ENCODE data around the gene PTPN13. TPM values are rescaled to one million over a fixed set of nuclear protein-coding genes. Genes with fewer than 3 reads are reported as not detected.

The PTPN13 gene
- total RNA-seq, 1 experiment from 2014 or later: 12.5 TPM

DNA sequence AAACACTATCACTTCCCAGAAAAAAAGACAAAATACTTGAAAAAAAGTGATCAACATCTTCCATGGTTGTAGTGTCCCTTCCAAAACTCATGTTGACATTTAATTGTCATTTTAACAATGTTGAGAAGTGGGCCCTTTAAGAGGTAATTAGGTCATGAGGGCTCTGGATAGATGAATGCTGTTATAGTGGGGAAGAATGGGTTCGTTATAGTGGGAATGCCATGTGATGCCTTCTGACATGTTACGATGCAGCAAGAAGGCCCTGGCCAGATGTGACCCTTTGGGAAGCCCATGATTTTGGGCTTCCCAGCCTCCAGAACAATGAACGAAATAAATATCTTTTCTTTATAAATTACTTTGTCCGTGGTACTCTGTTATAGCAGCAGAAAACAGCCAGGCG, 259.1 kb downstream of the PTPN13 start:
- Histone ChIP-seq H3K4me1 (ENCODE audit: control insufficient read depth, insufficient read depth, low read length) (no peaks in the 10 kb centered on the region), H3K36me3 (ENCODE audit: control insufficient read depth, insufficient read depth, low read length) (no peaks in the 10 kb centered on the region), H3K27ac (ENCODE audit: low read length) (no peak overlapping the region), H3K4me3 (ENCODE audit: low read depth in 2 of 2, low read length in 2 of 2) (no peak overlapping the region), H3K27me3 (ENCODE audit: control insufficient read depth, insufficient read depth, low read length) (no peaks in the 10 kb centered on the region), H3K9me3 (ENCODE audit: control insufficient read depth, insufficient read depth, low read depth, low read length) (no peaks in the 10 kb centered on the region)
- in situ Hi-C loops (cut with HindIII; ENCODE audit: low pct_unique_long_range_greater_than_20kb, low sequenced_read_pairs) (no loop called here), intact Hi-C loops (cut with micrococcal nuclease; ENCODE audit: unreplicated experiment) (no loop called here)
- BruUV-seq (replicated peaks): no TSS peak
- no peak for DNase-seq (ENCODE audit: low read depth, low spot score)
- ChIA-PET POLR2A (no interaction called here), CTCF (no interaction called here)
- no peak for ATAC-seq
- no peak for TF ChIP-seq SIN3A (IDR thresholded peaks at IDR 0.05; ENCODE audit: borderline replicate concordance, insufficient read depth, low read depth, low read length)
- TF ChIP-seq CTCF (IDR thresholded peaks at IDR 0.05): no peak
- no peak for TF ChIP-seq REST (IDR thresholded peaks at IDR 0.05; ENCODE audit: insufficient read depth in 1 of 2, low read depth in 2 of 2, low read length in 1 of 2)
- TF ChIP-seq POLR2AphosphoS5 (IDR thresholded peaks at IDR 0.05; ENCODE audit: low read depth, low read length): no peak
- TF ChIP-seq TCF7L2 (IDR thresholded peaks at IDR 0.05; ENCODE audit: low read depth, low read length): no peak

DNA sequence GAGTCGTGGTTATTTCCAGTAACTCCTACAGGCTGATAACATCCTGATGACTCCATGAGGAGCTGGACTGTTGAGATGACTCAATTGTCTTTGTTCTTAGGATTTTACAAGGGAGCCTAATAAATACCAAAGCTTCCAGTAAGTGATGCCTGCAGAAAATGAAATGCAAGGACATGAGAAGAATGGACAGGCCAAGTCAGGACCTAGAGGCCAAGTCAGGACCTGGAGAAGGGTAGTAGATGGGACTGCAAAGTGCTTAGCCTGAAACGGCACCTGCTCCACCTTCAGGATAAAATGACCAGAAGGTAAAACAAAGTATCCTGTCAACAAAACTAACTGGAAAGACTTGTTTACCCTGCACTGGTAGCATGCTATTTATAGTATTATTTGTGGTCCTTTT, 261.5 kb downstream of the PTPN13 start:
- CTCF ChIA-PET: no interaction called here
- Histone ChIP-seq H3K27me3 (ENCODE audit: control insufficient read depth, insufficient read depth, low read length) (no peaks in the 10 kb centered on the region), H3K4me3 (ENCODE audit: low read depth in 2 of 2, low read length in 2 of 2) (no peak overlapping the region), H3K27ac (ENCODE audit: low read length) (no peak overlapping the region), H3K36me3 (ENCODE audit: control insufficient read depth, insufficient read depth, low read length) (no peaks in the 10 kb centered on the region), H3K9me3 (ENCODE audit: control insufficient read depth, insufficient read depth, low read depth, low read length) (no peaks in the 10 kb centered on the region), H3K4me1 (ENCODE audit: control insufficient read depth, insufficient read depth, low read length) (no peaks in the 10 kb centered on the region)
- ATAC-seq (no peak), DNase-seq (ENCODE audit: low read depth, low spot score) (no peak)
- in situ Hi-C loops (cut with HindIII; ENCODE audit: low pct_unique_long_range_greater_than_20kb, low sequenced_read_pairs): no loop called here
- intact Hi-C loops (cut with micrococcal nuclease; ENCODE audit: unreplicated experiment): no loop called here
- POLR2A ChIA-PET: no interaction called here
- TF ChIP-seq REST (IDR thresholded peaks at IDR 0.05; ENCODE audit: insufficient read depth in 1 of 2, low read depth in 2 of 2, low read length in 1 of 2) (no peak), TCF7L2 (IDR thresholded peaks at IDR 0.05; ENCODE audit: low read depth, low read length) (no peak), SIN3A (IDR thresholded peaks at IDR 0.05; ENCODE audit: borderline replicate concordance, insufficient read depth, low read depth, low read length) (no peak), POLR2AphosphoS5 (IDR thresholded peaks at IDR 0.05; ENCODE audit: low read depth, low read length) (no peak), CTCF (IDR thresholded peaks at IDR 0.05) (no peak)
- BruUV-seq (replicated peaks): no TSS peak

Measured in Panc1 (cell line).